ENCODE data around the gene SIX2. TPM values are rescaled to one million over a fixed set of nuclear protein-coding genes. Genes with fewer than 3 reads are reported as not detected.

SIX2 gene
- total RNA-seq, 1 donor = 2.9 TPM

DNA sequence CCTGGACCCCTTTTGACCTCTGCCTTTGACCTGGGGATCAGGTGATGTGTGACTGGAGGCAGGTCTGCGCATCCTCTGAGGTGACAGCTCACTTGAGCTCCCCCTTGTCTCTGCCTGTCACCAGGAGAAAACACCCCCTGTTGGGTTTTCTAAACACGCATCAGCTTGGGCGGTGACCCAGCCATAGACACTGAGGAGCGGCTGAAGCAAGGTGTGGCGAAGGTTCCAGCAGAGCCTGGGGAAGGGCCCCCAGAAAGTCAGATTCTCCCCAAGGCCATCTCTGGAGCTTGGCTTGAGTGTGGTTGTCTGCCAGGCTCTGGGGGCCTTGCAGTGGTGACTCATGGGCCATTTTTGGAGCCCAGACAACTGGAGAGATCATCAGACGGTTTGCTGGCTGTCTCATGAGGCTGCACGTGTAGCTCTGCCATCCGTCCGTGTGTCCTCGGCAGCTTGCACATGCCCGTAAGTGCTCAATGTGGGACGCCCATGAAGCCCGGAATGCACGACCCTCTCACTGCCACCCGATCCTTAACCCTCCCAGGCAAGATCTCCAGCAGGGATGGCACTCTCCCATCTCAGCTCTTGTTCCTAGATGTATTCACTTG, 38.3 kb downstream of the SIX2 start:
- TF ChIP-seq, protein P1, sequence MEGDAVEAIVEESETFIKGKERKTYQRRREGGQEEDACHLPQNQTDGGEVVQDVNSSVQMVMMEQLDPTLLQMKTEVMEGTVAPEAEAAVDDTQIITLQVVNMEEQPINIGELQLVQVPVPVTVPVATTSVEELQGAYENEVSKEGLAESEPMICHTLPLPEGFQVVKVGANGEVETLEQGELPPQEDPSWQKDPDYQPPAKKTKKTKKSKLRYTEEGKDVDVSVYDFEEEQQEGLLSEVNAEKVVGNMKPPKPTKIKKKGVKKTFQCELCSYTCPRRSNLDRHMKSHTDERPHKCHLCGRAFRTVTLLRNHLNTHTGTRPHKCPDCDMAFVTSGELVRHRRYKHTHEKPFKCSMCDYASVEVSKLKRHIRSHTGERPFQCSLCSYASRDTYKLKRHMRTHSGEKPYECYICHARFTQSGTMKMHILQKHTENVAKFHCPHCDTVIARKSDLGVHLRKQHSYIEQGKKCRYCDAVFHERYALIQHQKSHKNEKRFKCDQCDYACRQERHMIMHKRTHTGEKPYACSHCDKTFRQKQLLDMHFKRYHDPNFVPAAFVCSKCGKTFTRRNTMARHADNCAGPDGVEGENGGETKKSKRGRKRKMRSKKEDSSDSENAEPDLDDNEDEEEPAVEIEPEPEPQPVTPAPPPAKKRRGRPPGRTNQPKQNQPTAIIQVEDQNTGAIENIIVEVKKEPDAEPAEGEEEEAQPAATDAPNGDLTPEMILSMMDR (IDR thresholded peaks at IDR 0.05; ENCODE audit: insufficient read depth, low read length) = no peak
- no peak overlapping the region for H3K4me3 ChIP-seq (ENCODE audit: low read depth, low read length)
- DNase-seq (ENCODE audit: low read depth) = peak; percentile 45

DNA sequence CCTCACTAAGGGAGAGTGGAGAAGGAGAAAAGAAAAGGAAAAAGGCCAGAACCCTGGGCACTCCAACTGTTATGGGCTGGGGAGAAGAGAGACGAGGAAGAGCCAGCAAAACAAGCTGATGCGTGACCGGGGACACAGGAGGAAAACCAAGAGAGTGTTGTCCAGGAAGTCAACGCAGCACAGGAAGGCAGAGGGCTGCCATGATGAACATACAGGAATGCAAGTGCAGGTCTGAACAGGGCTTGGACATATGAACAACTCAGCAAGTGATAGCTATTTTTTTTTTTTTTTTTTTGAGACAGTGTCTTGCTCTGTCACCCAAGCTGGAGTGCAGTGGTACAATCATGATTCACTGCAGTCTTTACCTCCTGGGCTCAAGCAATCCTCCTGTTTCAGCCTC, 39.3 kb downstream of the SIX2 start:
- no peak for DNase-seq (ENCODE audit: low read depth)
- TF ChIP-seq, protein P1 (IDR thresholded peaks at IDR 0.05; ENCODE audit: insufficient read depth, low read length) = no peak
- no peak overlapping the region for H3K4me3 ChIP-seq (ENCODE audit: low read depth, low read length)

DNA sequence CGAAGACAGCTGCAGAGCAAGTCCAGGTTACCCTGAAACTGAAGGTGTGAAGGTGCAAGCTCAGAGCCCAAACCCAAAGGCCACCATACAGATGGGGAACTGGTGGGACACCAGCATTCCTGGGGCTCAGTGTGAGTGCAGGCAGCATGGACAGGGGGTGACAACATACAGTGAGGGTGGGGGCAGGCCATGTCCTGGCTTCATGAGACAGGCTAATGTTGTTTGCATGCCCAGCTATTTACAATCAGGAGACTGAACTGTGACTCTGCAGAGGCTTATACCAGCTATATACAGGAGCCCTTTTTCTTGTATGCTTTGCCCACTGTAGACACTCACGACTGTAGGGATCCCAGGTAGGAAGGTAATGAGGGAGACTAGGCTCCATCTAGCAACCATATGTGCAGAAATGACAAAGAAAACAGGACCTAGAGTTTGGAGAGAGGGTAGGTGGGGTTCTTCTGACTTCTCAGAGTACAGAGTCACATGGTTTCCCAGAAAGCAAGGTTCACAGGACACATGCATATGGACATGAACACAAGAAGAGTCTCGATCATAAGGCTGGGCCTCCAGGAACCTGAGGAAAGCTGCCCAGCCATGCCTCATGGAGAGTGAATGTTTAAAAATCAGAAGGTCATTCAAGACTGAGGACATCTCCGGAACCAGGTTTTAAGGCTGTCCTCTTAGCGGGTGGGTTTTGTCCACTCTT, 41.4 kb downstream of the SIX2 start:
- DNase-seq (ENCODE audit: low read depth) = no peak
- TF ChIP-seq, protein P1 (IDR thresholded peaks at IDR 0.05; ENCODE audit: insufficient read depth, low read length) = no peak
- H3K4me3 ChIP-seq (ENCODE audit: low read depth, low read length) = no peak overlapping the region

GRCh38 chr2:44967056-44967455, 42.2 kb downstream of the SIX2 start:
- no peak overlapping the region for H3K4me3 ChIP-seq (ENCODE audit: low read depth, low read length)
- DNase-seq (ENCODE audit: low read depth) = no peak
- TF ChIP-seq, protein P1 (IDR thresholded peaks at IDR 0.05; ENCODE audit: insufficient read depth, low read length) = no peak

GRCh38 chr2:44965684-44966083, 43.6 kb downstream of the SIX2 start:
- no peak overlapping the region for H3K4me3 ChIP-seq (ENCODE audit: low read depth, low read length)
- TF ChIP-seq, protein P1 (IDR thresholded peaks at IDR 0.05; ENCODE audit: insufficient read depth, low read length) = no peak
- no peak for DNase-seq (ENCODE audit: low read depth)

GRCh38 chr2:44964752-44965236, 44.5 kb downstream of the SIX2 start:
- DNase-seq (ENCODE audit: low read depth) = no peak
- TF ChIP-seq, protein P1 (IDR thresholded peaks at IDR 0.05; ENCODE audit: insufficient read depth, low read length) = peak; percentile 12
- H3K4me3 ChIP-seq (ENCODE audit: low read depth, low read length) = no peak overlapping the region

Data from fibroblast of the aortic adventitia (primary cell).